Subcutaneous adipose tissue (tissue), 4 donors: Measurements from ENCODE around the gene ST3GAL3. TPM values are rescaled to one million over a fixed set of nuclear protein-coding genes. Genes with fewer than 3 reads are reported as not detected.

Experiments used
- total RNA-seq, 4 donors: library from RNA; depleted of rRNA; stranded (reverse); fragments of >200 nt; gene quantifications; one replicate each; pipeline ENCODE4 v1.1.0, GENCODE V29; 2016
- TF ChIP-seq, protein P1 (sequence below): fragments of 450-650 bp; IDR thresholded peaks from one replicate; pipeline ENCODE4 v1.5.1; 2016; ENCODE audit warnings: low read depth, mild to moderate bottlenecking, control low read depth, antibody characterized with exemption, moderate library complexity

ST3GAL3 gene
- total RNA-seq, 4 donors from 2014 or later, result 13.1 to 36.7 (median 19.0) TPM

DNA sequence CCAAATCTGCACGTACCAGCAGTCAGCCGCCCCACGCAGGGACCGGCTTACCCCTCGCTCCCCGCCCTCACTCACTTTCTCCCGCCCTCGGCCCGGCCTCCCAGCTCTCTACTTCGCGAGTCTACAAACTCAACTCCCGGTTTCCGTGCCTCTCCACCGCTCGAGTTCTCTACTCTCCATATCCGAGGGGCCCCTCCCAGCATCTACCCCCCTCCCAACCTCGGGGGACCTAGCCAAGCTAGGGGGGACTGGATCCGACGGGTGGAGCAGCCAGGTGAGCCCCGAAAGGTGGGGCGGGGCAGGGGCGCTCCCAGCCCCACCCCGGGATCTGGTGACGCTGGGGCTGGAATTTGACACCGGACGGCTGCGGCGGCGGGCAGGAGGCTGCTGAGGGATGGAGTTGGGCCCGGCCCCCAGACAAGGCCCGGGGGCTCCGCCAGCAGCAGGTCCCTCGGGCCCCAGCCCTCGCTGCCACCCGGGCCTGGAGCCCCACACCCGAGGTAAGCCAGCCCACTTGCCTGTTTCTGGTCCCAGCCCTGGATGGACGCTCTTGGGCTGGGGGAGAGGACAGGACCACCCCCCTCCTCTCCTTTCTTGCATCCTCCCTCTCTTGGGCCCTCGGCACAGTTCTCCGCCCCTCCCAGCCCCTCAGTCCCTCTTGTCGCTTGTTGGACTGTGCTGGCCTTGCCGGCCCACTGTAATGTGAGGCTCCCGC, 226.2 kb downstream of the ST3GAL3 start, which contains the start of gene ARTN:
Gene ARTN (plus strand): TSS at position 416 of the 715 bp plus-strand sequence. CDS start 1,856 bp downstream, outside the sequence.
- TF ChIP-seq, protein P1, sequence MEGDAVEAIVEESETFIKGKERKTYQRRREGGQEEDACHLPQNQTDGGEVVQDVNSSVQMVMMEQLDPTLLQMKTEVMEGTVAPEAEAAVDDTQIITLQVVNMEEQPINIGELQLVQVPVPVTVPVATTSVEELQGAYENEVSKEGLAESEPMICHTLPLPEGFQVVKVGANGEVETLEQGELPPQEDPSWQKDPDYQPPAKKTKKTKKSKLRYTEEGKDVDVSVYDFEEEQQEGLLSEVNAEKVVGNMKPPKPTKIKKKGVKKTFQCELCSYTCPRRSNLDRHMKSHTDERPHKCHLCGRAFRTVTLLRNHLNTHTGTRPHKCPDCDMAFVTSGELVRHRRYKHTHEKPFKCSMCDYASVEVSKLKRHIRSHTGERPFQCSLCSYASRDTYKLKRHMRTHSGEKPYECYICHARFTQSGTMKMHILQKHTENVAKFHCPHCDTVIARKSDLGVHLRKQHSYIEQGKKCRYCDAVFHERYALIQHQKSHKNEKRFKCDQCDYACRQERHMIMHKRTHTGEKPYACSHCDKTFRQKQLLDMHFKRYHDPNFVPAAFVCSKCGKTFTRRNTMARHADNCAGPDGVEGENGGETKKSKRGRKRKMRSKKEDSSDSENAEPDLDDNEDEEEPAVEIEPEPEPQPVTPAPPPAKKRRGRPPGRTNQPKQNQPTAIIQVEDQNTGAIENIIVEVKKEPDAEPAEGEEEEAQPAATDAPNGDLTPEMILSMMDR, result no peak

DNA sequence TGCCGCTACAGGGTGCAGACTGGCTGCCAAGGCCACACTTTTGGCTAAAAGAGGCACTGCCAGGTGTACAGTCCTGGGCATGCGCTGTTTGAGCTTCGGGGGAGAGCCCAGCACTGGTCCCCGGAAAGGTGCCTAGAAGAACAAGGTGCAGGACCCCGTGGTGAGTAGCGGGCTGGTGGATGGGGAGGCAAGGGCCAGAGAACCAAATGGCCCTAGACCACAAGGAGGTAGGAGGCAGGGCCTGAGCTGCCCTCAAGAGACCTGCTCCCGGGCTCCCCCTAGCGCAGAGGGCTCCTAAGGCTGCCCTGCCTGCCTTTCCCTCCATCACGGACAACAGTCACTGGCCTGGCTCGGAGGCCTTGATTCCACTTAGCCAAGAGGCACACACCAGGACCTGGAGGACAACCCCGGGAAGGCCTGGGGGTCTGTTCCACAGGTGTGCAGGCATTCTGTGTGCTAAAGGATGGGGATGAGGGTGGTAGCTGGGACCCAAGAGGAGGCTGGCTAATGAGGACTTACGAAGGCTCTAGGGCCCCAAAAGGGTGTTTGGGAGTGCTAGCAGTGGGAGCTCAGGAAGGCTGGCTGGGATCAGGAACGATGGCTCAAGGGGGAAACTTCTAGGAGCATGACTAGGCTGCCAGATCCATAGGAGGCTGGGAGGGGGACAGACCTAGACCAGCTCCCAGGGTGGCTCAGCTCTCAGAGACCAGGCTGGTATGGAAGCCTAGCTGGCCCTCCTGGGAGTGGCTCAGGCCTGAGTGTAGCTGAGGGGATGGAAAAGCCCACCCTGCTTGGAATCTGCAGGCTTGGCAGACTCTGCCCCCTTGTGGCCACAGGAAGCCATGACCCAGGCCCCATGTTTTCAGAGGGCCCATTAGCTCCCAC, 227.0 kb downstream of the ST3GAL3 start:
- TF ChIP-seq, protein P1, result no peak

DNA sequence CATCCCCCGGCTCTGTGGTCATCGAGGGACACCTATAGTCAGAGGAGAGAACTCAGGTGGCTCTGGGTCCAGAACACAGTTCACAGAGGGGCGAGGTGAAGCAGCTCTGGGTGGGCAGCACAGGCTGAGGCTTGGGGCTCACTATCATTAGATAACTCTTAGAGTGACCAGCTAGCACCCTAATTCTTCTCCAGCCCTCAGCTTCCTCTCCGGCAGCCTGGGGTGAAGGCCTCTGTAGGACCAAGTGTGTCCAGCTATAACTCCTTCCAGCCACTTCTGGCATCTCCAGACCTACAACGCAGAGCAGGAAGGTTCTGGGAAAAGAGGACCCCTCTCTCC, 227.6 kb downstream of the ST3GAL3 start:
- TF ChIP-seq, protein P1, result no peak

DNA sequence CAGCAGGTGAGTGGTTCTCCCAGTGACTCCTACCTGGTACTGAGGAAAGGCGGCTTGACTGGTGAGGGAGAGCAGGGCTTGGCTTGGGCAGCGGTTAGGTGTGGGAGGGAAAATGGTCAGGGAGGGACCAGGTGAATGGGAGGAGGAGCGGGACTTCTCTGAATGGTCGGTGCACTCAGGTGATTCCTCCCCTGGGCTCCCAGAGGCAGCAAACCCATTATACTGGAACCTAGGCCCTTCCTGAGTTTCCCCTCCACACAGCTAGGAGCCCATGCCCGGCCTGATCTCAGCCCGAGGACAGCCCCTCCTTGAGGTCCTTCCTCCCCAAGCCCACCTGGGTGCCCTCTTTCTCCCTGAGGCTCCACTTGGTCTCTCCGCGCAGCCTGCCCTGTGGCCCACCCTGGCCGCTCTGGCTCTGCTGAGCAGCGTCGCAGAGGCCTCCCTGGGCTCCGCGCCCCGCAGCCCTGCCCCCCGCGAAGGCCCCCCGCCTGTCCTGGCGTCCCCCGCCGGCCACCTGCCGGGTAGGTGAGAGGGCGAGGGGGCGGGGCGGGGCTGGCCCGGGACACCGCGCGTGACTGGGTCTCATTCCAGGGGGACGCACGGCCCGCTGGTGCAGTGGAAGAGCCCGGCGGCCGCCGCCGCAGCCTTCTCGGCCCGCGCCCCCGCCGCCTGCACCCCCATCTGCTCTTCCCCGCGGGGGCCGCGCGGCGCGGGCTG, 228.5 kb downstream of the ST3GAL3 start:
- TF ChIP-seq, protein P1, result no peak

DNA sequence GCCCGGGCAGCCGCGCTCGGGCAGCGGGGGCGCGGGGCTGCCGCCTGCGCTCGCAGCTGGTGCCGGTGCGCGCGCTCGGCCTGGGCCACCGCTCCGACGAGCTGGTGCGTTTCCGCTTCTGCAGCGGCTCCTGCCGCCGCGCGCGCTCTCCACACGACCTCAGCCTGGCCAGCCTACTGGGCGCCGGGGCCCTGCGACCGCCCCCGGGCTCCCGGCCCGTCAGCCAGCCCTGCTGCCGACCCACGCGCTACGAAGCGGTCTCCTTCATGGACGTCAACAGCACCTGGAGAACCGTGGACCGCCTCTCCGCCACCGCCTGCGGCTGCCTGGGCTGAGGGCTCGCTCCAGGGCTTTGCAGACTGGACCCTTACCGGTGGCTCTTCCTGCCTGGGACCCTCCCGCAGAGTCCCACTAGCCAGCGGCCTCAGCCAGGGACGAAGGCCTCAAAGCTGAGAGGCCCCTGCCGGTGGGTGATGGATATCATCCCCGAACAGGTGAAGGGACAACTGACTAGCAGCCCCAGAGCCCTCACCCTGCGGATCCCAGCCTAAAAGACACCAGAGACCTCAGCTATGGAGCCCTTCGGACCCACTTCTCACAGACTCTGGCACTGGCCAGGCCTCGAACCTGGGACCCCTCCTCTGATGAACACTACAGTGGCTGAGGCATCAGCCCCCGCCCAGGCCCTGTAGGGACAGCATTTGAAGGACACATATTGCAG, 229.3 kb downstream of the ST3GAL3 start:
- TF ChIP-seq, protein P1, result no peak

DNA sequence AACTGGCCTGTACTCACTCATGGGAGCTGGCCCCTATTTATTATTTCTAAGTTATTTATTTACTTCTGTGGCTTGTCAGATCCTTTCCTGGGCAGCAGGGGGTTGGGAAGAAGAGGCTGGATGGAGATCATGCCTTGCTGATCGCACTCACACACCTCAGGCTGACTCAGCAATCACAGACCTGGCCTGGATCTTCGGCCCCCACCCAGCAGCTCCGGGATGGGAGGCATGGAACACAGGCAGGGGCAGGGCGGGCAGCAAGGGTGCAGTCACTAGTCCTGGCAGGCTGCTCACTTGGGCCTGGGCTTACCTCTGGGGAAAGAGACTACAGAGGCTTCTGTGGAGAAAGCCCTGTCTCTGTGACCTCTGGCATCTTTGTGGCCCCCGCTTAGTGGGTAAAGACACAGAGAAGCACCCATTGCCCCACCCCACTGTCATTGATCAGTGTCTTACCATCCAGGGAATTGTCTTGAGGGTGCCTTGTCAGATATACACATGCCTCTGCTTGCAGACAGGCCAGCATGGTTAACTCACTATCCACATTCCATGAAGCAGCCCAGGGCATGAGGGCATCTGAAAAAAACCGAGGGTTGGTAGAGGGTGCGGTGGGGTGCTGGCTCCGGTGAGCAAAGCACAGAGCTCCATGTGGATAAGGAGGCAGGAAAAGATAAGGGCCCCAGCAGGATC, 230.0 kb downstream of the ST3GAL3 start:
- TF ChIP-seq, protein P1, result no peak
